Neuronal stem cell (in vitro differentiated cells): ENCODE data around the gene PSAP.

ENCODE experiments used
- DNase-seq: peaks from one replicate; pipeline ENCODE4 v3.0.0-alpha.2; 2013; ENCODE audit warnings: low spot score
- H2AFZ ChIP-seq: one replicate; pipeline ENCODE4 v1.6.1; 2013; ENCODE audit warnings: mild to moderate bottlenecking, low read length, inconsistent platforms
- H2AK5ac ChIP-seq: 2 replicates; pipeline ENCODE4 v1.6.1; 2013; ENCODE audit warnings: low read depth, mild to moderate bottlenecking, inconsistent platforms, low read length, moderate library complexity, mixed read lengths
- H2BK120ac ChIP-seq: 2 replicates; pipeline ENCODE4 v1.6.1; 2013; ENCODE audit warnings: low read depth, mild to moderate bottlenecking, inconsistent platforms, low read length, moderate library complexity, mixed read lengths
- H2BK12ac ChIP-seq: one replicate; pipeline ENCODE4 v1.6.1; 2013; ENCODE audit warnings: low read length, inconsistent platforms
- H2BK15ac ChIP-seq: 2 replicates; pipeline ENCODE4 v1.6.1; 2013; ENCODE audit warnings: mild to moderate bottlenecking, low read length, inconsistent platforms, mixed read lengths
- H2BK5ac ChIP-seq: one replicate; pipeline ENCODE4 v1.6.1; 2013; ENCODE audit warnings: inconsistent platforms, mild to moderate bottlenecking, low read length, moderate library complexity
- H3K14ac ChIP-seq: one replicate; pipeline ENCODE4 v1.6.1; 2013; ENCODE audit warnings: low read length, inconsistent platforms
- H3K18ac ChIP-seq: 2 replicates; pipeline ENCODE4 v1.6.1; 2013; ENCODE audit warnings: low read length, inconsistent platforms
- H3K23ac ChIP-seq: 2 replicates; pipeline ENCODE4 v1.6.1; 2013; ENCODE audit warnings: low read depth, mild to moderate bottlenecking, mixed read lengths, low read length, inconsistent platforms; ENCODE audit not compliant: poor library complexity
- H3K27ac ChIP-seq: replicated peaks from 3 replicates; pipeline ENCODE4 v1.5.1; 2013; ENCODE audit warnings: low read length, inconsistent platforms
- H3K27me3 ChIP-seq, 3 experiments: 2 replicates each; pipeline ENCODE4 v1.6.1; 2013; ENCODE audit warnings: low read length in 3 of 3, mild to moderate bottlenecking in 2 of 3, inconsistent platforms in 1 of 3, low read depth in 1 of 3, mixed read lengths in 1 of 3, moderate library complexity in 1 of 3; ENCODE audit not compliant: control insufficient read depth in 3 of 3, insufficient read depth in 3 of 3
- H3K36me3 ChIP-seq, 2 donors: replicated peaks in 1 of 2; 2 replicates each; pipeline ENCODE4 v1.6.1; 2013; ENCODE audit warnings: low read length in 2 of 2; ENCODE audit not compliant: control insufficient read depth in 2 of 2, insufficient read depth in 2 of 2
- H3K4ac ChIP-seq: 2 replicates; pipeline ENCODE4 v1.6.1; 2013; ENCODE audit warnings: inconsistent platforms, mild to moderate bottlenecking, low read length, moderate library complexity
- H3K4me1 ChIP-seq, 2 donors: 1 replicate in 1 of 2; 2 replicates in 1 of 2; pipeline ENCODE4 v1.6.1; 2013; ENCODE audit warnings: low read length in 2 of 2, low read depth in 1 of 2; ENCODE audit not compliant: control insufficient read depth in 2 of 2, insufficient read depth in 1 of 2
- H3K4me2 ChIP-seq: one replicate; pipeline ENCODE4 v1.6.1; 2013; ENCODE audit warnings: mild to moderate bottlenecking, low read length, inconsistent platforms; ENCODE audit not compliant: insufficient read depth, poor library complexity, severe bottlenecking
- H3K4me3 ChIP-seq, 2 donors: 2 replicates each; pipeline ENCODE4 v1.5.1; 2013; ENCODE audit warnings: low read length in 2 of 2, mild to moderate bottlenecking in 2 of 2, inconsistent platforms in 1 of 2, moderate library complexity in 1 of 2
- H3K79me1 ChIP-seq: one replicate; pipeline ENCODE4 v1.6.1; 2013; ENCODE audit warnings: low read depth, mild to moderate bottlenecking, inconsistent platforms, low read length, moderate library complexity
- H3K9ac ChIP-seq: one replicate; pipeline ENCODE4 v1.6.1; 2013; ENCODE audit warnings: mild to moderate bottlenecking, low read depth, low read length, inconsistent platforms; ENCODE audit not compliant: poor library complexity
- H3K9me3 ChIP-seq, 2 donors: replicated peaks in 1 of 2; 2 replicates each; pipeline versions ENCODE3 to v1.6.1; 2013; ENCODE audit warnings: low read length in 2 of 2, mild to moderate bottlenecking in 2 of 2, inconsistent platforms in 1 of 2, low read depth in 1 of 2, mixed read lengths in 1 of 2, moderate library complexity in 1 of 2; ENCODE audit not compliant: control insufficient read depth in 2 of 2, insufficient read depth in 1 of 2
- H4K8ac ChIP-seq: one replicate; pipeline ENCODE4 v1.6.1; 2013; ENCODE audit warnings: low read depth, mild to moderate bottlenecking, inconsistent platforms, low read length, moderate library complexity
- H4K91ac ChIP-seq: one replicate; pipeline ENCODE4 v1.6.1; 2013; ENCODE audit warnings: low read length, low read depth, mild to moderate bottlenecking, inconsistent platforms; ENCODE audit not compliant: poor library complexity
- WGBS, 2 donors: extraction: QIAGEN DNeasy Blood & Tissue Kit; methylation state at CpG; one replicate each; pipeline ENCODE4 v1.1.7; 2013; ENCODE audit warnings: missing lambda C conversion rate in 2 of 2, mixed read lengths in 1 of 2; ENCODE audit not compliant: insufficient read length in 2 of 2, insufficient replicate concordance in 1 of 2; ENCODE audit errors: extremely low coverage in 2 of 2; 5-methylcytosine and 5-hydroxymethylcytosine counted together

The PSAP gene

GRCh38 chr10:71819441-71819861, 31.6 kb downstream of the PSAP start:
- Histone ChIP-seq H2BK120ac (no peak overlapping the region), H3K4me1 (no peaks in the 10 kb centered on the region), H2BK15ac (no peak overlapping the region), H2AFZ (no peak overlapping the region), H4K8ac (no peak overlapping the region), H3K9ac (no peak overlapping the region), H3K4me3 (no peak overlapping the region), H3K27ac (no peak overlapping the region), H2BK5ac (no peak overlapping the region), H3K14ac (no peak overlapping the region), H3K9me3 (no peaks in the 10 kb centered on the region), H3K18ac (no peak overlapping the region), H3K36me3 (peaks cover 75 to 99% of the 10 kb centered on the region in 2 donors), H3K4me2 (no peak overlapping the region), H3K23ac (no peak overlapping the region), H4K91ac (no peak overlapping the region), H2AK5ac (no peak overlapping the region), H3K79me1 (peaks cover 2% of the 10 kb centered on the region), H2BK12ac (no peak overlapping the region), H3K4ac (no peak overlapping the region), H3K27me3 (no peaks in the 10 kb centered on the region)
- WGBS, 2 donors = no CpG with 5 or more reads among the region's 18 CpGs
- DNase-seq = no peak

DNA sequence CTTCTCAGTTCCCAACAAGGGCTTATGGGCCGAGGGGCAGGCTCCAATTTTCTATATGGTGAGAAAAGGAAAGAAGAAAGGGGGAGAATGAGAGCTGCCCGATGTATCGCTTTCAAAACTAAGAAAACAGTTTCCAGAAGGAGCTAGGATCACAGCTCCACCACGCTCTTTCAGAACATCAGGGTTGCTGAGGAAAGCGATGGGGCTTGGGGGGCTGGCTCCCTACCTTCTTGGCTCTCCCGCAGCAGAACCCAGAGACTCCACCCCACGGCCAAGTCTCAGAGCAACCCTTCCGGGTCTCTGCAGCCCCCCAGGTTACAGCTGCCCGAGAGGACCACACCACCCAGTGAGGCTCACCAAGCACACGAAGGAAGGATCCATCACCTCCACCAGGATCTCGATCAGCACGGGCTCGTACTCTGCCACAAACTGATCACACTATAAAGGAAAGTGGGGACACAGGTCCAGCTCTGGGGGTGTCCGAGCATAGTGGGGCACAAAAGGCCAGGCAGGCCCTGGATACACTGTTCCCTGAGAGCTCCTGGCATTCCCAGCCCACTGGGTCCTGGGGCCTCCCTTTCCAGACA, 32.3 kb downstream of the PSAP start:
- H3K4me3 ChIP-seq = no peak overlapping the region
- no peak overlapping the region for H2BK120ac ChIP-seq
- H3K79me1 ChIP-seq = peaks cover 2% of the 10 kb centered on the region
- peaks cover 71 to 96% of the 10 kb centered on the region in 2 donors for H3K36me3 ChIP-seq
- no peak overlapping the region for H3K18ac ChIP-seq
- no peak overlapping the region for H2BK12ac ChIP-seq
- no peak for DNase-seq
- H4K8ac ChIP-seq = no peak overlapping the region
- H3K4me1 ChIP-seq = no peaks in the 10 kb centered on the region
- no peaks in the 10 kb centered on the region for H3K27me3 ChIP-seq
- H3K4me2 ChIP-seq = no peak overlapping the region
- H3K9me3 ChIP-seq = no peaks in the 10 kb centered on the region
- H3K27ac ChIP-seq = no peak overlapping the region
- H2AK5ac ChIP-seq = no peak overlapping the region
- H4K91ac ChIP-seq = no peak overlapping the region
- WGBS, 2 donors = no CpG with 5 or more reads among the region's 14 CpGs
- peak overlapping the region; percentile 7 for H3K9ac ChIP-seq
- H2BK15ac ChIP-seq = no peak overlapping the region
- H3K4ac ChIP-seq = no peak overlapping the region
- H2AFZ ChIP-seq = no peak overlapping the region
- H3K23ac ChIP-seq = no peak overlapping the region
- H2BK5ac ChIP-seq = no peak overlapping the region
- no peak overlapping the region for H3K14ac ChIP-seq

- no peak overlapping the region for H3K9ac ChIP-seq
- H3K9me3 ChIP-seq = no peaks in the 10 kb centered on the region
- H2BK120ac ChIP-seq = no peak overlapping the region
- H3K79me1 ChIP-seq = peaks cover 2% of the 10 kb centered on the region
- no peak overlapping the region for H3K4me2 ChIP-seq
- no peak overlapping the region for H4K91ac ChIP-seq
- no peak overlapping the region for H3K14ac ChIP-seq
- H3K27ac ChIP-seq = no peak overlapping the region
- H2BK5ac ChIP-seq = peak overlapping the region; percentile 15
- H3K27me3 ChIP-seq = no peaks in the 10 kb centered on the region
- H4K8ac ChIP-seq = no peak overlapping the region
- H2AFZ ChIP-seq = no peak overlapping the region
- H3K4ac ChIP-seq = no peak overlapping the region
- no peak for DNase-seq
- no peak overlapping the region for H2BK15ac ChIP-seq
- peaks cover 66 to 90% of the 10 kb centered on the region in 2 donors for H3K36me3 ChIP-seq
- no peak overlapping the region for H3K4me3 ChIP-seq
- WGBS, 2 donors = no CpG with 5 or more reads among the region's 9 CpGs
- peaks cover 0 to 1% of the 10 kb centered on the region in 2 donors for H3K4me1 ChIP-seq
- H2AK5ac ChIP-seq = no peak overlapping the region
- no peak overlapping the region for H3K18ac ChIP-seq
- no peak overlapping the region for H2BK12ac ChIP-seq
- peak overlapping the region; percentile 23 for H3K23ac ChIP-seq
Measured at GRCh38 chr10:71817831-71818655, 33.0 kb downstream of the PSAP start.

DNA sequence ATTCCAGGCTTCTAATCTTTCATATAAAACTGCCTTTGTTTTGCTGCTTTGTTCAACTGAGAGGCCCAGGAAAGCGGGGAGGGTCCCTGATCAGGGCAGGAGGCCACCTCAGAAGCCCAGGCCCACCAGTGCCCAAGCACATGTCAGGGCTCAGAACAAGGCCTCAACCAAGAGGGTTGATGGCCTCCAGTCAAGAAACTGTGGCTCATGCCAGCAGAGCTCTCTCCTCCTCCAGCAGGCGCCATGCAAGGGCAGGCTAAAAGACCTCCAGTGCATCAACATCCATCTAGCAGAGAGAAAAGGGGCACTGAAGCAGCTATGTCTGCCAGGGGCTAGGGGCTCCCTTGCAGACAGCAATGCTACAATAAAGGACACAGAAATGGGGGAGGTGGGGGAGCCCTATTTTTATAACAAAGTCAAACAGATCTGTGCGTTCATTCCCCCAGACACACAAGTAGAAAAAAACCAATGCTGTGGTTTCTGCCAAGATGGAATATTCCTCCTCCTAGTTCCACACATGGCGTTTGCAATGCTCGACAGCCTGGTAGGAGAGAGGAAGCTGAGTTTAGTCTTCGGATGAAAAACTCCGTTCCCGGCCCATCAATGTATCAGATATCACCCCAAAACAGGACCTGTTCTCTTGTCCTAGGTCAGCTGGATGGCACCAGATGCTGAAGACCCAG, 34.0 kb downstream of the PSAP start:
- no peak overlapping the region for H3K23ac ChIP-seq
- no peak overlapping the region for H3K27ac ChIP-seq
- H3K79me1 ChIP-seq = peaks cover 2% of the 10 kb centered on the region
- H3K9me3 ChIP-seq = no peaks in the 10 kb centered on the region
- H4K91ac ChIP-seq = no peak overlapping the region
- no peak overlapping the region for H2AFZ ChIP-seq
- H2BK15ac ChIP-seq = no peak overlapping the region
- peak overlapping the region; percentile 25 for H3K9ac ChIP-seq
- no peak overlapping the region for H4K8ac ChIP-seq
- H3K14ac ChIP-seq = no peak overlapping the region
- H2BK12ac ChIP-seq = no peak overlapping the region
- no peak overlapping the region for H3K4ac ChIP-seq
- H3K4me2 ChIP-seq = no peak overlapping the region
- H3K18ac ChIP-seq = no peak overlapping the region
- no peak overlapping the region for H3K4me3 ChIP-seq
- H3K4me1 ChIP-seq = peaks cover 0 to 3% of the 10 kb centered on the region in 2 donors
- H3K27me3 ChIP-seq = no peaks in the 10 kb centered on the region
- H3K36me3 ChIP-seq = peaks cover 62 to 80% of the 10 kb centered on the region in 2 donors
- WGBS, 2 donors = no CpG with 5 or more reads among the region's 8 CpGs
- no peak overlapping the region for H2AK5ac ChIP-seq
- no peak for DNase-seq
- no peak overlapping the region for H2BK120ac ChIP-seq
- H2BK5ac ChIP-seq = peak overlapping the region; percentile 63
